SK-N-MC (cell line): ENCODE measurements around the gene ZPLD1.

Source experiments
- EZH2 ChIP-seq: fragments of 200-600 bp; sonication (generic); IDR thresholded peaks from one replicate; pipeline ENCODE4 v1.6.1; 2017; ENCODE audit warnings: antibody characterized with exemption
- FOXP2 ChIP-seq: optimal IDR thresholded peaks from 2 replicates; pipeline ENCODE3; 2011; ENCODE audit warnings: mild to moderate bottlenecking, moderate library complexity; ENCODE audit not compliant: insufficient read depth; ENCODE audit errors: extremely low read length, control extremely low read depth

- TF ChIP-seq FOXP2: no peak
- TF ChIP-seq EZH2: no peak
Observed at GRCh38 chr3:102457644-102458043, 22.8 kb downstream of the ZPLD1 start.
